Measurements from ENCODE around the gene MRPS14. TPM values are rescaled to one million over a fixed set of nuclear protein-coding genes. Genes with fewer than 3 reads are reported as not detected.

The MRPS14 gene
- total RNA-seq, 1 donor from 2014 or later: 27.8 TPM

DNA sequence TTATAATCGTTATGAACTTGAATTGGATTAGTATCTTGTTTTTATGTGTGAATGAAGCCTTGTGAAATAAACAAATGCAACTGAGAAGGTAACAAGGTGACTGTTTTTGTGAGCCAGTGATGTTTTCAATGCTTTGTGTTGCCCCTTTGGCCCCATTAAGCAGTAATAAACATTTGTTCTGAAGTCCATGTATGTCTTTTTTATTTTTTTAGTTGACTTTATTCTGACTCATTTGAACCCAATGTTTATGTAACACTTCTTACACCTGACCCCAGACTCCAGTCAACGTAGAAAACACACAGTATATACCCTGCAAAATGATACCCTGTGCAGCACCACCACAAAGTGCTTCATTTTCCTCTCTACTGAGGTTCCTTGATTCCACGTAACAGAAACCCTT is 28.1 kb downstream of the MRPS14 start:
- intact Hi-C loops (cut with DNase I): no loop called here
- DNase-seq (no peak), ATAC-seq (ENCODE audit: poor library complexity) (no peak)

DNA sequence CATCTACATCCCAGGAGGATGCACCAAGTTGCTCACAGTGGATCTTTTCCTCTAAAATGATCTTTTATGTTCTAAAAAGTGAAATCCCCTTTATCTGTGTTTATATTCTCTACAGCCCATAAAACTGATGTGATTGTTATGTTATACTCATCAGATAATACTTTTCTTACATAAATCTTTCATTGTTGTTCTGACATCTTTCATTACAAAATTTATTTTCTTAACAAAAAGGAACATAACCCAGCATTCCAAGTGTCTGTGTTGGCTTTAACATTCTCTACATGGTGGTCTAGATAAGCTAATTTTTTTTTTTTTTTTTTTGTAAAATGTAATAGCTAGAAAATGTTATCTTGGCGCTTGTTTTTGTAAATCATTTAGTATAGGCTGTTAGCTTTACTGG is 31.8 kb downstream of the MRPS14 start:
- ATAC-seq (ENCODE audit: poor library complexity): no peak
- intact Hi-C loops (cut with DNase I): no loop called here
- DNase-seq: no peak

DNA sequence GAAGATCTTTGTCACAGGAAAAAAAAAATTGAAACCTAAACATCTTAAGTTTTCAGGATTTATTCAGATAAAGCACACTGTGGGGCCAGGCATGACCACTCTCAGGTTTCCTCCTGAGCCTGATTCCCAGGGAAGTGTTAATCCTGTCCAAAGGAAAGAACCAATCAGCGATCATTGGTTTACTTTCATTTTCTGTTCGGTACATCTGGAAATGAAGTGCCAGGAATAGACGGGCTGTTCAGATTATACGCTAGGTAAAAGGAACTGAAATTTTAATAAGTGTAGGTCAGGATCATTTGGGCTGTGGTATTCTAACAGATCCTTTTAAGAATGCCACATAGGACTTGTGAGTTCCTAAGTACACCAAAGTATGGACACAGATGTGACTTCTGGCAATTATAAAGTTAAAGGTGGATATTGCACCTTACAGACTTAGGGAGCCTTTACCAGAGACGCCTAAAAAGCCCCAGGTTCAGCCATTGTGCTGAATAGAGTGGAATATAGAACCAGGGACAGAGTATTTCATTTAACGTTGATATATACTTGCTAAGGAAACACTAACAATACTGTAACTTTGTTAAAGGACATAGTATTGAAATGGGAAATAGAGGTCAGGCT is 32.7 kb downstream of the MRPS14 start:
- DNase-seq (no peak), ATAC-seq (ENCODE audit: poor library complexity) (peak; percentile 84)
- intact Hi-C loops (cut with DNase I): no loop called here

DNA sequence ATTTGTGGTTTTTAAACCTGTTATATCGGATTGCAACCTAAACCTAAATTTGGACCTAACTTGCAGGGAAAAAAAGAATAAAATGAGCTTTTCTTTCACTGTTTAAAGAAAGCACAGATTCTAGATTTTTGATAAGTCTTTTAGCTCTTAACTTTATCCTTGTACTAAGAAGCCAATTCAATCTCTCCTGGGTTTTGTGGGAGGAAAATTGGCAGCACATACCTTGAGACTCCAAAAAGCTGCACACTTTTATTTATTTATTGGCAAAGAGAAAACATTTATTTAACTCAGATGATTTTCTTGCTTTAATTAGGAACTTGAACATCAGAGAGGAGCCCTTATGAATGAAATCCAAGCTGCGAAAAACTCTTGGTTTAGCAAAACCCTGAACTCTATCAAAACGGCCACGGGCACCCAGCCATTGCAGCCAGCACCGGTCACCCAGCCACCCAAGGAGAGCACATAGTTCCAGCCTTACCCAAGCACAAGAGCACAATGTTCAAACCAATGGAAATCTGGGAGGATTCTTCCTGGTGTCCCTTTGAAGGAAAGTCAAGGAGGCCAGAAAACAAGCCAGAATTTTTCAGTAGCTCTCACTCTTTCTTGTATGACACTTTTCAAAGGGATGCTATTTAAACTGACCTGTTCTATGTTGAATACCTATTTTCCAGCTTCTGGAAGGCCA is 33.5 kb downstream of the MRPS14 start:
- DNase-seq (no peak), ATAC-seq (ENCODE audit: poor library complexity) (peak; percentile 71)
- intact Hi-C loops (cut with DNase I): loop anchor here (5.0 kb wide), 1 partner anchor 222 kb away; no protein-coding TSS in a partner anchor

DNA sequence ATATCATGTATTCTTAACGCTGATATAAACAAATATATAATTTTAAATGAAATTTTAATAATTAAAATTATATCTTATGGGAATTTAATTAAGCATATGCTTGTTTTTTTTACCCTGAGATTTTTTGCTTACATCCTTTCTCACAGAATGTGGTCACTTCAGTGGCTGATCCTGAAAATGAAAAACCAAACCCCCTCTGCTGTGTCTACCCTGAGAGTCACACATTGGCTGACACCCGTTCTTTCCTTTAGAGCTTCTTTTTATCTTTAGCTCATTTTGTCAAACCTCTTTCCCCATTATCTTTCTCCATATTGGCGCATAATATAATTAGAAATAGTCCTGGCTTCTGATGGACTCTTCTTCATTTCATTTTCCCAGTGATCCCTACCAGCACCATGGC is 34.2 kb downstream of the MRPS14 start:
- DNase-seq: no peak
- ATAC-seq (ENCODE audit: poor library complexity): no peak
- intact Hi-C loops (cut with DNase I): loop anchor here (5.0 kb wide), 1 partner anchor 222 kb away; no protein-coding TSS in a partner anchor

DNA sequence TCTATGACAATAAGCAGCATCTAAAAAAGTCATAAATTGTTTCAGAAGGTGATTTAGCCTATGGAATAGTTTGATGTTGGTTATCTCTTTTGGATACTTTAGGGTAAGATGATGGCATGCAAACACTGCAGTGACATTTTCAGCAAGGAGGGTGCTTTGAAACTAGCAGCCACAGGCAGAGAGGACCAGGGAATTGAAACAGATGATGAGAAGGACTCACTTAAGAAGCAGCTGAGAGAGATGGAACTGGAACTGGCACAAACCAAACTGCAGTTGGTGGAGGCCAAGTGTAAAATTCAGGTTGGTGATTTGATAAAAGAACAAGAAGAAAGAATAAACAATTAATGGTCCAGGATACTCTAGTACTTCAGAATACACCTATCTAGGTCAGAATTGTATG is 34.7 kb downstream of the MRPS14 start:
- intact Hi-C loops (cut with DNase I): loop anchor here (5.0 kb wide), 1 partner anchor 221 kb away; no protein-coding TSS in a partner anchor
- ATAC-seq (ENCODE audit: poor library complexity) (no peak), DNase-seq (no peak)

DNA sequence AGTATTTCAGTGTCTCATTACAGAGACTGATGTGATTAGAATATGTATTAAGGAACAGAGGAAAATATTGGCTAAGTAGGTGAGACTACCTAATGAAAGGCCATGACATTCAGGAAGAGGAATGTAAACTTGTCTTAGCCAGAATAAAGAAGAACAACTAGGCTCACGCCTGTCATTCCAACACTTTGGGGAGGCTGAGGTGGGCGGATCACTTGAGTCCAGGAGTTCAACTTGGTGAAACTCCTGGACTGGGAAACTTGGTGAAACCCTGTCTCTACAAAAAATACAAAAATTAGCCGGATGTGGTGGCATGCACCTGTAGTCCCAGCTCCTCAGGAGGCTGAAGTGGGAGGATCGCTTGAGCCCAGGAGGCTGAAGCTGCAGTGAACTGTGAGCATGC is 38.3 kb downstream of the MRPS14 start:
- no peak for DNase-seq
- no peak for ATAC-seq (ENCODE audit: poor library complexity)
- intact Hi-C loops (cut with DNase I): loop anchor here (5.0 kb wide), 1 partner anchor 218 kb away; no protein-coding TSS in a partner anchor

DNA sequence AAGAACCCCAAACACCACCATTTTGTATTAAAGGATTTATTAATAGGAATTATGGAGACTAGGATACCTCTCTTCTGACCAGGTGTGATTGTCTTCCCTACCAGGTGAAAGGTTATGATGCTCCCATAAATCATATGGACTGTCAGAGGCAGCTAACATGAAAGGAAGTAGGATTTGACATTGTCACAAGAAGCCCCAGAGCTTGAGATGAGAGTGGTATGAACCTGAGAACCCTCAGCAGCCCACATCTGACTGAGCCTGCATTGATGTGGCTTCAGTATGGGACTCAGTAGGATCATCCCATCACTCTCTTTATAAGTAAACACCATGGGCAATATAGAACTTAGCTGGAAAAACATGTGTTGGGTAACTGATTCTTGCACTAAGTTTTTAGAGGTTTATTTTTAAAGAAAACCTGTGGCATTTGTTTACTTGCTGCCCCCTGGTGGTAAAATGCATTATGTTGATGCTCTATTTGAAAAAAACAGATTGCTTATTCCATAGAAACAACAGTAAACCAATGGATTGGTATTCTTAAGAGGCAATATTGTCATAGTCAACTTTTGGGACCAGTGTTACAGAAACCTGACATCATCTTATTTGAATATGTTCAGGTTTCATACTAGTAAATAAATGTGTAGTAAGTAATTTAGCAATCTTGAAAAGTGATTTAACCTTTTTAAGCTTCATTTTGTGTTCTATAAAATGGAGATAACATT is 40.1 kb downstream of the MRPS14 start:
- no peak for DNase-seq
- ATAC-seq (ENCODE audit: poor library complexity): no peak
- intact Hi-C loops (cut with DNase I): no loop called here

DNA sequence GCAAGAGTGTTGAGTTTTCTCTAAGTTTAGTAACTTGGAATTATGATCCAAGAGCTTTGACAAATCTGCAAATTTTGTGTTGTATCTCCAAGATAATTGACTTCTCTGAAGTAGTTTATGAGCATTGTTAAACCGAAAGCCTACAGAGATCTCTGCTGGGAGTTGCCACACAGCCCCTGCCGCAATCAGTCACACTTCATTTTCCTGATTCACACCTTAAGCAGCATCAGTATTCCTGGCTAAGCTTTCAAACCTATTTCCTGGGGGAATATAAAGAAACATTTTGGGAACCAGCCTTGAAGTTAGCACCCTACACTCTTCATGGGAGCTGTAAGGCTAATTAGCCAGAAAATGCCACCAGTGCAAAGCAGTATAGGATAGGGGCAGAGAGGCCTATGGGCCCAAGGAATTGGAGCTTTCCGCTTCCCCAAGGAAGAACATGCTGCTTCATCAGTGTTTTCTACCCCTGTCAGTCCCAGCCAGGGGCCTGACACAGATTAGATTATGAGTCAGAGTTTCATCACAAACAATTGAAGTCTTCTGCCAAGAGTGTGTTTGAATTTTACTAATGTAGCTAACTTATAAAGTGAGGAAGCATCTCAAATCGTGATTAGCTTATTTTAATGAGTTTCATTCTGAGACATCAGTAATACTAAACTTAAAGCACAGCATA is 46.7 kb downstream of the MRPS14 start:
- intact Hi-C loops (cut with DNase I): no loop called here
- no peak for DNase-seq
- ATAC-seq (ENCODE audit: poor library complexity): peak; percentile 72

DNA sequence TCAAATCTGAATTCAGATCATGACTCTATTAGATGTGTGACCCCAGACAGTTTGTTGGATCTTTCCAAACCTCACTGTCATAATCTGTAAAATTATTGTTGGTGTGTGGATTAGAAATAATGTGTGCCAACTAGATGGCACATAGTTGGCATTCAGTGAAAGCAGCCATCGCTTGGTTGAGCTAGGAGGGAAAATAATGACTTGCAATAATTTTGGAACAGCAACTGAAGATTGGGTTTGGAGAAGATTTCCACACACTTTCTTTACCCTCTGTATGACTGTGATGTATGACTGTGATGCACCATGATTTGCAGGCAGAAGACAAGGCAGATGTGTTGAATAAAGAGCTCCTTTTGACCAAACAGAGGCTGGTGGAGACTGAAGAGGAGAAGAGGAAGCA is 47.5 kb downstream of the MRPS14 start:
- intact Hi-C loops (cut with DNase I): no loop called here
- no peak for ATAC-seq (ENCODE audit: poor library complexity)
- DNase-seq: no peak

DNA sequence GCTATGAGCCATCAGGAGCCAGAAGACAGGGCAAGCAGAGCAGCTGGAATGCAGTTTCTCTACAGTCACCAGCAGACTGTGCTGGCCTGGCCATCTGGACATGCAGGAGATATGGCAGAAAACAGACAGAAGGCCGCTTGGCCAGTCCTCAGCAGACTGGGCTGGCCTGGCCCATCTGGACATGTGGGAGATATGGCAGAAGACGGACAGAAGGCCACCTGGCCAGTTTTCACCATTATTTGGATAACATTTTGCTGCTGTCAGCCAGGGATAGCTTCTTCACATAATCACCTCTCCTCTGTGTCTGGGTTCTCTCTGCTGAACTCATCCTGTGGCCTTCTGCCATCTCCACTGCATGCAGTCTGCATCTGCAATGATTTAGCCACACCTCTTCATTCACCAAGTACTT is 48.5 kb downstream of the MRPS14 start:
- intact Hi-C loops (cut with DNase I): no loop called here
- DNase-seq: peak; percentile 61

DNA sequence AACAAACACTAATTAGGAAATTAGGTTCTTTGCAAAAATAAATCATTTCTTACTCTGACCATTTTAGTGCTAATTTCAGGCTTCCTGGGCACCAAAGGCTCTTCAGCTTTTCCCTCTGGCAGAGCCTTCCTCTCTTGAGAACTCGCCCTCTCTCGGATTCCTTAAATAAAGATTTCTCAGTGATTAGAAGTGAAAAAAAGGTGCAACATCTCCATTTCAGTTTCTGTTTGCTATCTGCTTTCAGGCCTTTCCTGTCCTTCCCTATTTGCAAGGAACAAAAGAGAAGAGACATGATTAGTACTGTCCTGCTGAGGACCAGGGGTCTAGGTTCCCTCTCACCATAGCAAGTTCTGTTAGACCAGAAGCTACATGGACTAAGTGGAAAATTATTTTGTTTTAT is 51.3 kb downstream of the MRPS14 start:
- ATAC-seq (ENCODE audit: poor library complexity) (no peak), DNase-seq (no peak)
- intact Hi-C loops (cut with DNase I): no loop called here

More for the DNA sequence above, 48.5 kb downstream of the MRPS14 start:
- ATAC-seq (ENCODE audit: poor library complexity): peak; percentile 66

DNA sequence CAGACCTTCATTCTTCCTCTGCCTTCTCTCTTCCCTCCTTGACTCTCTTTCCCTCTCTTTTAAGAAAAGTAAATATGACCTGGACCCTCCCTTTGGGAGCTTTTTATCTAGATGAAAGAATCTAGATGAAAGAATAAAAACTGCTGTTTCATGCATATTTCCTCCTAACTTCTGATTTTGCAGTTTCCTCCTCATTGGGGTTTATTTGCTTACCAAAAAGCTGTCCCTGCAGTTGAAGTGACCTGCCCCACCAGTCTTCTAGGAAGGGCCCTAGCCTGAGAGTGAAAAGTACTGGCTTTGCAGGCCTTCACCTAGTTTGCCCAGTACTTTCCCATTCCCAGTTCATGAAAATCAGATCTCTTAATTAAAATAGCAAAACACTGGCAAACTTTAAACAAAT is 51.8 kb downstream of the MRPS14 start:
- no peak for DNase-seq
- intact Hi-C loops (cut with DNase I): no loop called here

DNA sequence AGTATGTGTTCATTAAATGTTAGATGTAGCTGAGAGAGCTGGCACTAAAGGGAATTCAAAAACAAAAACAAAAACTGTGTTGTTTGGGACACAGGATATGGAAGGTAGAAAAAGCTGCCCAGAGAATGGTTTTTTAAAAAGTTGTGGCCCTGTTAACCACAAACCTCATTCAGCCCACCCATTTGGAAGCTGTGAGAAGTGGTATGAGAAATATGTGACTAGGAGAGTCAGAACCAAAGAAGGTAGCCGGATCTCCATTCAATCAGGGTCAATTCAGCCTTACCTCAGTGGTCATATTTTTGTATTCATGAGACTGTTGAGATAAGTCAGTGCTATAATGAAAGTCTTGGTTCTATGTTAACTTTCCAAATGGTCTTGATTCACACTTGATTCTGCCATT is 53.2 kb downstream of the MRPS14 start:
- ATAC-seq (ENCODE audit: poor library complexity) (no peak), DNase-seq (no peak)
- intact Hi-C loops (cut with DNase I): no loop called here

More for the DNA sequence above, 51.8 kb downstream of the MRPS14 start:
- ATAC-seq (ENCODE audit: poor library complexity): no peak

DNA sequence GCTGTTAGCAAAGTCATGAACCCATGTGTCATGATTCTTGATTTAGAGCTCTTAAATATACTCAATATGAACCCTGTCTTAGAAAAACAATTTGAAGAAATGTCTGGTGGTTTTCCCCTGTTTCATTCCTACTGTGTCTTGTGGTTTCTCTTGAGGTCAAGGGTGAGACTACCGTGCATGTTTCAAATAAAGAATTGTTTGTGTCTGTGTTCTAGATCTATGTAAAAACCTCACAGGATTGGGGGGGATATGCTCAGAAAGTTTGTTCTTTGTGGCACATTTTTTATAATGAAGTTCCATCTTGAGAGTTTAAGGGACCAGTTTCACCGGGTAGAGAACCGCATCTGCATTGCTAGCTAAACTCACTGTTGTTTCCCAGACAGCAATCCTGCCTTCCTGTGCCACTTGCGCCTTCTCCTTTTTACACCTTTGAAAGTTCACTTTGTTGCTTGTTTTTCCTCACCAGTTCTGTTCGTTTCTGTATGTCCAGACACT is 54.4 kb downstream of the MRPS14 start:
- DNase-seq (no peak), ATAC-seq (ENCODE audit: poor library complexity) (no peak)
- intact Hi-C loops (cut with DNase I): no loop called here

DNA sequence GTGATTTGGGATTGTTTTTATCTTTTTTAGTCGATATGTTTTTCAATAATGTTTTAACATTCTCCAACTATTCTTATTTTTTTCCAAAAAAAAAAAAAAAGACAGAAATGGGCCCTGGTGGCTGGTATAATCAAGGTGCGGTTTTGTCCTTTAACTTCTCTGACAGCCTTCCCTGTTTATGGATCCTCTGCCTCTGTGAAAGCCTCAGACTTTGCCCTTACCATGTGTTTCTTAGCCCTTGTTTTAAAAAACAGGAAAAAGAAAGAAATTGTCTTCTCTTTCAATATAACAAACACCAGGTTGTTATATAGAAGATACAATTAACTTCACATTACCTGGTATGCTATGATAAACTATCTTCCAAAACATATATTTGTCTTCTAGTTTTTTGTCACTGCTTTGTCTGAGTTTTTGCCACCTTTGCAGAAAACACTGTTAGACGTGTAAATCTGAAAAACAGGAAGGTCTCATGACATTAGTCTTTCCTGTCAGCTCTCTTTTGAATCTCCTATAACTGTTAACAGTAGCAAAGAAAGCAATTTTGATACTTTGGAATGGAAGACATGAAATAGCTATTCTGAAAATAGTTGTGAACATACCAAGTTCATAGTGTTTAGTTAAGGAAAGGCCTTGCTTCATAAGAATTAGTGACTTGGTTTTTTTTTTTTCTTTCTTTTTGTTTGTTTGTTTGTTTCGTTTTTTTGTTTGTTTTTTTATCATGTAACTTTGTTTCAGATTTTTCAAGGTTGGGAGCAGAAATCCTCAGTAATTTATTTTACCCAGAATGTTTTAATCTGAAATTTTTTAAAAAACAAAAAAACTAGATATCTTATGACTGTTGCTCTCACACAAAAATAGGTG is 55.1 kb downstream of the MRPS14 start:
- ATAC-seq (ENCODE audit: poor library complexity): no peak
- DNase-seq: no peak
- intact Hi-C loops (cut with DNase I): no loop called here

DNA sequence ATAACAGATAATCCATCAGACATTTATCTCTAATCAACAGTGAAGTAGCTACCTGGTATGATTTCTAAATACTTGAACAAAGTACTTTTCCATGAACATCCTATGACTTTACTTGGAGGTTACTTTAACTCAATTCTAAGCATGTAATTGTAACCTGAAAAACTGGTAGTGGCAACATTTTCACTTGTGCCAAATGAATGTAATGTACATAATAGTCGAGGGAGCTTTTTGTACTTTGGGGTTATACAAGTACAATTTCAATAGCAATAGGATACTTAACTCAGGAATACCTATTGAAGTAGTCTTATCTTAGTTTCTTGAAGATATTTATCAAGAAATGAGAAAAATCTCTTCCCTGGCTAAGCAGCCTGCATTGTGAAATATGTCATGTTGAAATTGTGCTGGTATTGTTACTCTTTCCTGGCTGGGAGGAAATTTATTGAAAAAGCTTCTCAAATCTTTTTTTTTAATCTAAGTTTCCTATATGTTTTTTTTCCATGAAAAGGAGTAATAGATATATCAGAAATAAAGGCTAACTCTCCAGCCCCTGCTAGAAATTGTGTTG is 57.1 kb downstream of the MRPS14 start:
- intact Hi-C loops (cut with DNase I): no loop called here
- no peak for ATAC-seq (ENCODE audit: poor library complexity)
- no peak for DNase-seq

Measured in Right ventricle myocardium superior (tissue), 1 donor.